HepG2 (cell line): ENCODE results near the gene FBXW12. TPM values are rescaled to one million over a fixed set of nuclear protein-coding genes. Genes with fewer than 3 reads are reported as not detected.

Source experiments
- ATM ChIP-seq: fragments of 450-650 bp; IDR thresholded peaks from 2 replicates; pipeline ENCODE4 v1.7.1; 2017; ENCODE audit warnings: mild to moderate bottlenecking, borderline replicate concordance
- FOXP1 ChIP-seq, 2 experiments: fragments of 450-650 bp in 1 of 2; IDR thresholded peaks; 2 replicates each; pipeline ENCODE4 v1.6.1; 2017 to 2018; ENCODE audit warnings: antibody characterized with exemption in 1 of 2
- NKX3-1 ChIP-seq: sonication (generic); formaldehyde crosslinking; IDR thresholded peaks from 2 replicates; pipeline ENCODE4 v1.5.0; 2020; ENCODE audit warnings: missing genetic modification reagents
- PHF5A ChIP-seq: IDR thresholded peaks from one replicate; pipeline ENCODE4 v1.6.1; 2018; ENCODE audit warnings: low read depth, missing genetic modification reagents; ENCODE audit not compliant: unreplicated experiment
- SMARCE1 ChIP-seq: fragments of 450-650 bp; IDR thresholded peaks from 2 replicates; pipeline ENCODE4 v1.6.1; 2017; ENCODE audit warnings: borderline replicate concordance
- SNAPC2 ChIP-seq: sonication (generic); formaldehyde crosslinking; IDR thresholded peaks from 2 replicates; pipeline ENCODE4 v1.8.1; 2022; ENCODE audit warnings: mild to moderate bottlenecking, missing genetic modification reagents
- TBX2 ChIP-seq: sonication (generic); formaldehyde crosslinking; IDR thresholded peaks from 2 replicates; pipeline ENCODE4 v1.5.0; 2020; ENCODE audit warnings: missing genetic modification reagents, mild to moderate bottlenecking, borderline replicate concordance
- TMF1 ChIP-seq: sonication (generic); formaldehyde crosslinking; IDR thresholded peaks from 2 replicates; pipeline ENCODE4 v1.8.1; 2022; ENCODE audit warnings: low read depth, missing genetic modification reagents
- ZNF292 ChIP-seq: sonication (generic); formaldehyde crosslinking; IDR thresholded peaks from 2 replicates; pipeline ENCODE4 v1.8.1; 2022; ENCODE audit warnings: mild to moderate bottlenecking, low read depth, missing genetic modification reagents, borderline replicate concordance
- ZNF652 ChIP-seq: IDR thresholded peaks from 2 replicates; pipeline ENCODE4 v1.6.1; 2016; ENCODE audit warnings: low read depth, borderline replicate concordance
- ZNF7 ChIP-seq: IDR thresholded peaks from 2 replicates; pipeline ENCODE4 v1.6.1; 2016; ENCODE audit warnings: missing biosample characterization, missing genetic modification reagents
- ZNF816 ChIP-seq: sonication (generic); formaldehyde crosslinking; IDR thresholded peaks from 2 replicates; pipeline ENCODE4 v1.8.0; 2022; ENCODE audit warnings: missing genetic modification reagents, mild to moderate bottlenecking, borderline replicate concordance
- polyA plus RNA-seq, 8 experiments: library from polyadenylated mRNA; depleted of rRNA in 3 of 8; stranded (reverse) in 7 of 8; unstranded in 1 of 8; fragments of >200 nt; fragmentation: Illumina TruSeq in 4 of 8; extraction: Trizol in 4 of 8; gene quantifications; 2 replicates each; pipeline versions ENCODE4 v1.2.1 to v1.2.3, GENCODE V29; 2011 to 2016; ENCODE audit warnings: low read depth in 4 of 8, missing spikeins in 1 of 8, mixed read lengths in 1 of 8; ENCODE audit not compliant: insufficient read depth in 1 of 8
- total RNA-seq, 5 experiments: library from RNA; depleted of rRNA; stranded (reverse); fragments of >200 nt; fragmentation: Illumina TruSeq; extraction: Trizol; gene quantifications; 2 replicates each; pipeline ENCODE4 v1.2.3, GENCODE V29; 2016; ENCODE audit warnings: low read depth in 1 of 5
- TF ChIP-seq, protein P1 (sequence below): sonication (generic); formaldehyde crosslinking; IDR thresholded peaks from 2 replicates; pipeline ENCODE4 v1.4.0; 2020; ENCODE audit warnings: missing genetic modification reagents; ENCODE audit errors: not compliant biosample characterization
- TF ChIP-seq, protein P2 (sequence below): sonication (generic); formaldehyde crosslinking; IDR thresholded peaks from 2 replicates; pipeline ENCODE4 v1.4.0; 2020; ENCODE audit warnings: mild to moderate bottlenecking, missing genetic modification reagents, borderline replicate concordance
- TF ChIP-seq, protein P3 (sequence below): sonication (generic); formaldehyde crosslinking; IDR thresholded peaks from 2 replicates; pipeline ENCODE4 v1.4.0; 2020; ENCODE audit warnings: missing genetic modification reagents, borderline replicate concordance
- TF ChIP-seq, protein P4 (sequence below): sonication (generic); formaldehyde crosslinking; IDR thresholded peaks from 2 replicates; pipeline ENCODE4 v1.4.0; 2020; ENCODE audit warnings: mild to moderate bottlenecking, missing genetic modification reagents
- TF ChIP-seq, protein P5 (sequence below): fragments of 450-650 bp; IDR thresholded peaks from 2 replicates; pipeline ENCODE4 v1.6.1; 2016

FBXW12 gene
- total and polyA plus RNA-seq, 2 of the 13 experiments (the other 11 are each of a cell fraction or from before 2014, with no cell fraction given) = not detected

DNA sequence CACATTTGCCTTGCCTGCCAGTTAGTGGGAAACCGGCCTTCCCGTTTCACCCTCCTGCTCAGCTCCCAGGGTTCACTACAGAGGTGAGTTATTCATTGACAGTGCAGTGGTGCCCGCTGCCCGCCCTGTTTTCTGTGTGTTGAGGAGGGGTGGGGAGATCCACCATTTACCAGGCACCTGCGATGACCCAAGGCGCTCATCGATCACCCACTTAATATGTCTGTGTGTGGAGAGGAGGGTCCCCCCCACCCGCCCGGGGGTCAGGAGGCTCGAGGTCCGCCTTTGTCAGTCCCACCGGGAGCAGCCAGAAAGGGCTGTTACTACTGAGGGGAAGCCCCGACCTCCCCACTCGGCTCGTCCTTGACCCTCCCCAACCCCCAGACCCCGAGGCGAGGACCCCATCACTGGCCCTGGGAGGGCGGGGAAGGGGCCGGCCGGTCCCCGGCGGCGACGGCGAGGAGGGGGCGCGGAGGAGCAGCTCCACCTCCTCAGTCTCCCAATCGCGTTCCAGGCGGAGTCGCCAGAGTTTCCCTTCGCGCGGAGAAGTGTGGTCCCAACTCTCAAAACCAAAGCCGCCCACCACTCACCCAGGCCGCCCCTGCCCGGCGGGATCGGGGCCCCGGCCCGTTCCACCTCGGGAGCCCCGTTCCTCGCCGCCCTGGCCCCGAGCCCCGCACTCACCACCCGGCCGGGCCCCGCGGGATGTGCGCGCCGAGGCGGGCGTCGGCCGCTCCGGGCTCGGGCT lies 56.7 kb downstream of the FBXW12 start (continued):
- TF ChIP-seq, protein P1, sequence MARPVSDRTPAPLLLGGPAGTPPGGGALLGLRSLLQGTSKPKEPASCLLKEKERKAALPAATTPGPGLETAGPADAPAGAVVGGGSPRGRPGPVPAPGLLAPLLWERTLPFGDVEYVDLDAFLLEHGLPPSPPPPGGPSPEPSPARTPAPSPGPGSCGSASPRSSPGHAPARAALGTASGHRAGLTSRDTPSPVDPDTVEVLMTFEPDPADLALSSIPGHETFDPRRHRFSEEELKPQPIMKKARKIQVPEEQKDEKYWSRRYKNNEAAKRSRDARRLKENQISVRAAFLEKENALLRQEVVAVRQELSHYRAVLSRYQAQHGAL = no peak
- TF ChIP-seq ZNF292 (CRISPR knock-in tag) = no peak
- TF ChIP-seq, protein P2, sequence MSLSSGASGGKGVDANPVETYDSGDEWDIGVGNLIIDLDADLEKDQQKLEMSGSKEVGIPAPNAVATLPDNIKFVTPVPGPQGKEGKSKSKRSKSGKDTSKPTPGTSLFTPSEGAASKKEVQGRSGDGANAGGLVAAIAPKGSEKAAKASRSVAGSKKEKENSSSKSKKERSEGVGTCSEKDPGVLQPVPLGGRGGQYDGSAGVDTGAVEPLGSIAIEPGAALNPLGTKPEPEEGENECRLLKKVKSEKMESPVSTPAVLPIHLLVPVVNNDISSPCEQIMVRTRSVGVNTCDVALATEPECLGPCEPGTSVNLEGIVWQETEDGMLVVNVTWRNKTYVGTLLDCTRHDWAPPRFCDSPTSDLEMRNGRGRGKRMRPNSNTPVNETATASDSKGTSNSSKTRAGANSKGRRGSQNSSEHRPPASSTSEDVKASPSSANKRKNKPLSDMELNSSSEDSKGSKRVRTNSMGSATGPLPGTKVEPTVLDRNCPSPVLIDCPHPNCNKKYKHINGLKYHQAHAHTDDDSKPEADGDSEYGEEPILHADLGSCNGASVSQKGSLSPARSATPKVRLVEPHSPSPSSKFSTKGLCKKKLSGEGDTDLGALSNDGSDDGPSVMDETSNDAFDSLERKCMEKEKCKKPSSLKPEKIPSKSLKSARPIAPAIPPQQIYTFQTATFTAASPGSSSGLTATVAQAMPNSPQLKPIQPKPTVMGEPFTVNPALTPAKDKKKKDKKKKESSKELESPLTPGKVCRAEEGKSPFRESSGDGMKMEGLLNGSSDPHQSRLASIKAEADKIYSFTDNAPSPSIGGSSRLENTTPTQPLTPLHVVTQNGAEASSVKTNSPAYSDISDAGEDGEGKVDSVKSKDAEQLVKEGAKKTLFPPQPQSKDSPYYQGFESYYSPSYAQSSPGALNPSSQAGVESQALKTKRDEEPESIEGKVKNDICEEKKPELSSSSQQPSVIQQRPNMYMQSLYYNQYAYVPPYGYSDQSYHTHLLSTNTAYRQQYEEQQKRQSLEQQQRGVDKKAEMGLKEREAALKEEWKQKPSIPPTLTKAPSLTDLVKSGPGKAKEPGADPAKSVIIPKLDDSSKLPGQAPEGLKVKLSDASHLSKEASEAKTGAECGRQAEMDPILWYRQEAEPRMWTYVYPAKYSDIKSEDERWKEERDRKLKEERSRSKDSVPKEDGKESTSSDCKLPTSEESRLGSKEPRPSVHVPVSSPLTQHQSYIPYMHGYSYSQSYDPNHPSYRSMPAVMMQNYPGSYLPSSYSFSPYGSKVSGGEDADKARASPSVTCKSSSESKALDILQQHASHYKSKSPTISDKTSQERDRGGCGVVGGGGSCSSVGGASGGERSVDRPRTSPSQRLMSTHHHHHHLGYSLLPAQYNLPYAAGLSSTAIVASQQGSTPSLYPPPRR (CRISPR knock-in tag) = peak; percentile 84
- TF ChIP-seq TBX2 (CRISPR knock-in tag) = peak; percentile 79; the same call in 1 of the 2 replicates
- TF ChIP-seq, protein P3, sequence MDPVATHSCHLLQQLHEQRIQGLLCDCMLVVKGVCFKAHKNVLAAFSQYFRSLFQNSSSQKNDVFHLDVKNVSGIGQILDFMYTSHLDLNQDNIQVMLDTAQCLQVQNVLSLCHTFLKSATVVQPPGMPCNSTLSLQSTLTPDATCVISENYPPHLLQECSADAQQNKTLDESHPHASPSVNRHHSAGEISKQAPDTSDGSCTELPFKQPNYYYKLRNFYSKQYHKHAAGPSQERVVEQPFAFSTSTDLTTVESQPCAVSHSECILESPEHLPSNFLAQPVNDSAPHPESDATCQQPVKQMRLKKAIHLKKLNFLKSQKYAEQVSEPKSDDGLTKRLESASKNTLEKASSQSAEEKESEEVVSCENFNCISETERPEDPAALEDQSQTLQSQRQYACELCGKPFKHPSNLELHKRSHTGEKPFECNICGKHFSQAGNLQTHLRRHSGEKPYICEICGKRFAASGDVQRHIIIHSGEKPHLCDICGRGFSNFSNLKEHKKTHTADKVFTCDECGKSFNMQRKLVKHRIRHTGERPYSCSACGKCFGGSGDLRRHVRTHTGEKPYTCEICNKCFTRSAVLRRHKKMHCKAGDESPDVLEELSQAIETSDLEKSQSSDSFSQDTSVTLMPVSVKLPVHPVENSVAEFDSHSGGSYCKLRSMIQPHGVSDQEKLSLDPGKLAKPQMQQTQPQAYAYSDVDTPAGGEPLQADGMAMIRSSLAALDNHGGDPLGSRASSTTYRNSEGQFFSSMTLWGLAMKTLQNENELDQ (CRISPR knock-in tag) = no peak
- TF ChIP-seq ZNF816 (CRISPR knock-in tag) = no peak
- TF ChIP-seq, protein P4, sequence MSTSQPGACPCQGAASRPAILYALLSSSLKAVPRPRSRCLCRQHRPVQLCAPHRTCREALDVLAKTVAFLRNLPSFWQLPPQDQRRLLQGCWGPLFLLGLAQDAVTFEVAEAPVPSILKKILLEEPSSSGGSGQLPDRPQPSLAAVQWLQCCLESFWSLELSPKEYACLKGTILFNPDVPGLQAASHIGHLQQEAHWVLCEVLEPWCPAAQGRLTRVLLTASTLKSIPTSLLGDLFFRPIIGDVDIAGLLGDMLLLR = no peak
- no peak for TF ChIP-seq FOXP1 (IDR thresholded peaks at IDR 0.05)
- TF ChIP-seq FOXP1 (CRISPR knock-in tag; IDR thresholded peaks at IDR 0.05) = no peak; the same call in 1 of the 2 replicates
- no peak for TF ChIP-seq SNAPC2 (CRISPR knock-in tag)
- no peak for TF ChIP-seq ZNF7
- peak; percentile 35 for TF ChIP-seq PHF5A
- TF ChIP-seq, protein P5, sequence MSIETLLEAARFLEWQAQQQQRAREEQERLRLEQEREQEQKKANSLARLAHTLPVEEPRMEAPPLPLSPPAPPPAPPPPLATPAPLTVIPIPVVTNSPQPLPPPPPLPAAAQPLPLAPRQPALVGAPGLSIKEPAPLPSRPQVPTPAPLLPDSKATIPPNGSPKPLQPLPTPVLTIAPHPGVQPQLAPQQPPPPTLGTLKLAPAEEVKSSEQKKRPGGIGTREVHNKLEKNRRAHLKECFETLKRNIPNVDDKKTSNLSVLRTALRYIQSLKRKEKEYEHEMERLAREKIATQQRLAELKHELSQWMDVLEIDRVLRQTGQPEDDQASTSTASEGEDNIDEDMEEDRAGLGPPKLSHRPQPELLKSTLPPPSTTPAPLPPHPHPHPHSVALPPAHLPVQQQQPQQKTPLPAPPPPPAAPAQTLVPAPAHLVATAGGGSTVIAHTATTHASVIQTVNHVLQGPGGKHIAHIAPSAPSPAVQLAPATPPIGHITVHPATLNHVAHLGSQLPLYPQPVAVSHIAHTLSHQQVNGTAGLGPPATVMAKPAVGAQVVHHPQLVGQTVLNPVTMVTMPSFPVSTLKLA = no peak
- no peak for TF ChIP-seq ZNF652 (CRISPR knock-in tag)
- peak; percentile 71; the same call in 1 of the 2 replicates for TF ChIP-seq TMF1 (CRISPR knock-in tag)
- no peak for TF ChIP-seq NKX3-1 (CRISPR knock-in tag)
- no peak for TF ChIP-seq ATM
- no peak for TF ChIP-seq SMARCE1
